ENCODE data around the gene LRRC25.
A peak's percentile ranks its signal among the peaks of the same experiment; 100 is the strongest.
"Not testable (repeated sequence)": the region's sequence is repeated elsewhere in the genome, so short reads cannot be mapped to it uniquely, and the experiment has no call there.

LRRC25 gene

DNA sequence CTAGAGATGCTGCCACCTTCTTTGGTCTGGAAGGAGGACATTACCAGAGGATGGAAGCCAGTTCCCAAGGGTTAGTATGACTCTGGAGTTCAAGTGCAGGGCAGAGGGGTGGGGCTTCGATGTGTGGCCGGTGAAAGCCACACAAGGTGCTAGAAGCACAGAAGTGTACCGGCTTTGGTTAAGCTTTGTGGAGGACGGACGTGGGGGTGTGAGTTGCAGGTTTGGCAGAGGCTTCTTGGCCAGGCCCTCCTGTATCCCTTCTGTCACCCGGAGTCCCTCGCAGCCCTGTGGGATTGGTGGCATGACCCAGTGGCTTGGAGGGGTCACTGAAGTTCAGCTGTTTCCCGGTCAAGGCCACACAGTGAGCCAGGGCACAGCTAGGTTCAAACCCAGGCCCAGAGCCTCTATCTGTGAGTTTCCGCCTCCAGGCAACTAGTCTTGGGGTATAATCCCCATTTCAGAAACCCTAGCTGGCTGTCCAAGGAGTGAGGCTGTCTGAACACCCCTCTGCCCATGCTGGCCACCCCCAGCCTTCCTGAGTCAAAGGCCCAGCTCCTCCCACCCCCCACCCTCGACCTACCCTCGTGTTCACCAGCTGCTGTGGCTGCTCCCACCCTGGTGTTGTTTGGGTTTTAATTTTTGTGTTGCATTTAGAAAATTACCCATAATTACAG, 17.2 kb upstream of the LRRC25 start:
- DNase-seq (ENCODE audit: low read depth), result no peak
- TF ChIP-seq, protein P1, sequence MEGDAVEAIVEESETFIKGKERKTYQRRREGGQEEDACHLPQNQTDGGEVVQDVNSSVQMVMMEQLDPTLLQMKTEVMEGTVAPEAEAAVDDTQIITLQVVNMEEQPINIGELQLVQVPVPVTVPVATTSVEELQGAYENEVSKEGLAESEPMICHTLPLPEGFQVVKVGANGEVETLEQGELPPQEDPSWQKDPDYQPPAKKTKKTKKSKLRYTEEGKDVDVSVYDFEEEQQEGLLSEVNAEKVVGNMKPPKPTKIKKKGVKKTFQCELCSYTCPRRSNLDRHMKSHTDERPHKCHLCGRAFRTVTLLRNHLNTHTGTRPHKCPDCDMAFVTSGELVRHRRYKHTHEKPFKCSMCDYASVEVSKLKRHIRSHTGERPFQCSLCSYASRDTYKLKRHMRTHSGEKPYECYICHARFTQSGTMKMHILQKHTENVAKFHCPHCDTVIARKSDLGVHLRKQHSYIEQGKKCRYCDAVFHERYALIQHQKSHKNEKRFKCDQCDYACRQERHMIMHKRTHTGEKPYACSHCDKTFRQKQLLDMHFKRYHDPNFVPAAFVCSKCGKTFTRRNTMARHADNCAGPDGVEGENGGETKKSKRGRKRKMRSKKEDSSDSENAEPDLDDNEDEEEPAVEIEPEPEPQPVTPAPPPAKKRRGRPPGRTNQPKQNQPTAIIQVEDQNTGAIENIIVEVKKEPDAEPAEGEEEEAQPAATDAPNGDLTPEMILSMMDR (conservative IDR thresholded peaks at IDR 0.05; ENCODE audit: control insufficient read depth, insufficient read depth, low read depth, low read length), result no peak
- H3K4me3 ChIP-seq (ENCODE audit: control insufficient read depth, low read depth, low read length), result peak overlapping the region; percentile 43

DNA sequence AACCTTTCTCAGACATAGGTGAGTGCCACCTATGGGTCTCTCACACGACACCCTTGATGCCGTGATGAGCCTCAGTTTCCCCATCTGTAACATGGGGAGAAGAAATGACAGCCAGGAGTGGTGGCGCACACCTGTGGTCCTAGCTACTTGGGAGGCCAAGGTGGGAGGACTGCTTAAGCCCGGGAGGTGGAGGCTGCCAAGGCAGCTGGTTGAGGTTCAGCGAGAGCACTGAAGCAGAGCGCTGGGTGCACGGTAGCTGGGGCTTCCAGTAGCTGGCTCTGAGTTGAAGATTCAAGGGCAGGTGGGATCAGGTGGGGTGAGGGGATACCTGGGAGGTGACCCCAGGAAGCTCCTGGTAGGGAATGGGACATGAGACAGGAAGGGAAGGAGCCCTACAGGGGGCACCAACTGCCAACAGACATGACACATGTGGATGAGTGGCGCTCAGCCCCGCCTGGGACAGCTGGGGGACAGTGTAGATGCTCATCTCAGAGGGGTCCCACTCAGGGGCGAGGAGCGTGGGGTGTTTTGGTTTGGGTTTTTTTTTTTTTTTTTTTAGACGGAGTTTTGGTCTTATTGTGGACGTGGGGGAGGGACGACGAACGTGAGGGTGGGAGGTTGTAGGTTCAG, 15.3 kb upstream of the LRRC25 start:
- TF ChIP-seq, protein P1 (conservative IDR thresholded peaks at IDR 0.05; ENCODE audit: control insufficient read depth, insufficient read depth, low read depth, low read length), result no peak
- H3K4me3 ChIP-seq (ENCODE audit: control insufficient read depth, low read depth, low read length), result no peak overlapping the region
- no peak for DNase-seq (ENCODE audit: low read depth)

DNA sequence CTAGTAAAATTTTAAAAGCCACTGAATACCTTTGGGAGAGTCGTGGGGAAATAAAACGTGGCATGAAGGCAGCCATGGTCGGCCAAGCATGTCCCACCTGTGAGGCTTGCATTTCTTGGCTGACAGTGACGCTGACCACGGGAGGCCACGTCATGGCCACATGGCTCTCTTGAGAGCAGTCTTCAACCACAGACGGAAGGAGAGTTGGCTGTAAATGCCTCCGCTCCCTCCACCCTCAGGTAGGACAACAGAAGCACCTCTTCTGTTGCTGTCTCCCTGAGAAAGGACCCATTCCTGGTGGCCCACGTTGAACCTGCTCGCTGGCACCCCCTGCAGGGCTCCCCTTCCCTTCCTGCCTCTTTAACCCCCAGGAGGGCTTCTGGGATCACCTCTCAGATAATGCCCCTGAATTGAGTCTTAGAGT, 10.6 kb upstream of the LRRC25 start:
- H3K4me3 ChIP-seq (ENCODE audit: control insufficient read depth, low read depth, low read length), result no peak overlapping the region
- no peak for DNase-seq (ENCODE audit: low read depth)
- TF ChIP-seq, protein P1 (conservative IDR thresholded peaks at IDR 0.05; ENCODE audit: control insufficient read depth, insufficient read depth, low read depth, low read length), result peak; percentile 43

DNA sequence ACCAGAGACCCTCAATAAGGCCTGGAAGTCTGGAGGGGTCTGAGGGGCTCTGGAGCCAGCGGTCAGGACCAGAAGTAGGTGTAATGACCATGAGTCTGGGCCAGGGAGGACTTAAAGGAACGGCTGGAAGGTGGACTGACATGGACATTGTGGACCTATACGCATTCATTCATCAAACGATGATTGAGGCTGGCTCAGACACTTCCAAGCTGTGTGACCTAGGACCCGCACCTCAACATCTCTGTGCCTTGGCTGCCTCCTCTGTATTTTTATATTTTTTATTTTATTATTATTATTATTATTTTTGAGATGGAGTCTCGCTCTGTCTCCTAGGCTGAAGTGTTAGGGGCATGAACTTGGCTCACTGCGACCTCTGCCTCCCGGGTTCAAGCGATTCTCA, 9.3 kb upstream of the LRRC25 start:
- DNase-seq (ENCODE audit: low read depth), result no peak
- H3K4me3 ChIP-seq (ENCODE audit: control insufficient read depth, low read depth, low read length), result no peak overlapping the region
- TF ChIP-seq, protein P1 (conservative IDR thresholded peaks at IDR 0.05; ENCODE audit: control insufficient read depth, insufficient read depth, low read depth, low read length), result no peak

DNA sequence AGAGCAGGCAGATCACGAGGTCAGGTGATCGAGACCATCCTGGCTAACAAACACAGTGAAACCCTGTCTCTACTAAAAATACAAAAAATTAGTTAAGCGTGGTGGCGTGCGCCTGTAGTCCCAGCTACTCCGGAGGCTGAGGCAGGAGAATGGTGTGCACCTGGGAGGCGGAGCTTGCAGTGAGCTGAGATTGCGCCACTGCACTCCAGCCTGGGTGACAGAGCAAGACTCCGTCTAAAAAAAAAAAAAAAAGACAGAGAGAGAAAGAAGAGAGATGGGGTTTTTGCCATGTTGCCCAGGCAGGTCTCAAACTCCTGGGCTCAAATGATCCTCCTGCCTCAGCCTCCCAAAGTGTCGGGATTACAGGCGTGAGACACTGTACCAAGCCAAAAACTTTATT, 8.3 kb upstream of the LRRC25 start:
- H3K4me3 ChIP-seq (ENCODE audit: control insufficient read depth, low read depth, low read length); DNase-seq (ENCODE audit: low read depth): not testable (repeated sequence)

DNA sequence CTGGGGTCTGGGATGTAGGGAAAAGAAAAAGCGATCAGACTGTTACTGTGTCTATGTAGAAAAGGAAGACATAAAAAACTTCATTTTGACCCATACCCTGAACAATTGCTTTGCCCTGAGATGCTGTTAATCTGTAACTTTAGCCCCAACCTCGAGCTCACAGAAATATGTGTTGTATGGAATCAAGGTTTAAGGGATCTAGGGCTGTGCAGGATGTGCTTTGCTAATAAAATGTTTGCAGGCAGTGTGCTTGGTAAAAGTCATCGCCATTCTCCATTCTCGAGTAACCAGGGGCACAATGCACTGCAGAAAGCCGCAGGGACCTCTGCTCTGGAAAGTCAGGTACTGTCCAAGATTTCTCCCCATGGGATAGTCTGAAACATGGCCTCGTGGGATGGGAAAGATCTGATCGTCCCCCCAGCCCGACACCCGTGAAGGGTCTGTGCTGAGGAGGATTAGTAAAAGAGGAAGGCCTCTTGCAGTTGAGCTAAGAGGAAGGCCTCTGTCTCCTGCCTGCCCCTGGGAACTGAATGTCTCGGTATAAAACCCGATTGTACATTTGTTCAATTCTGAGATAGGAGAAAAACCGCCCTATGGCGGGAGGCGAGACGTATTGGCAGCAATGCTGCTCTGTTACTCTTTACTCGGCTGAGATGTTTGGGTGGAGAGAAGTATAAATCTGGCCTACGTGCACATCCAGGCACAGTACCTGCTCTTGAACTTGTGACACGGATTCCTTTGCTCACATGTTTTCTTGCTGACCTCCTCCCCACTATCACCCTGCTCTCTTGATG, 5.2 kb upstream of the LRRC25 start:
- H3K4me3 ChIP-seq (ENCODE audit: control insufficient read depth, low read depth, low read length), result not testable (repeated sequence)

DNA sequence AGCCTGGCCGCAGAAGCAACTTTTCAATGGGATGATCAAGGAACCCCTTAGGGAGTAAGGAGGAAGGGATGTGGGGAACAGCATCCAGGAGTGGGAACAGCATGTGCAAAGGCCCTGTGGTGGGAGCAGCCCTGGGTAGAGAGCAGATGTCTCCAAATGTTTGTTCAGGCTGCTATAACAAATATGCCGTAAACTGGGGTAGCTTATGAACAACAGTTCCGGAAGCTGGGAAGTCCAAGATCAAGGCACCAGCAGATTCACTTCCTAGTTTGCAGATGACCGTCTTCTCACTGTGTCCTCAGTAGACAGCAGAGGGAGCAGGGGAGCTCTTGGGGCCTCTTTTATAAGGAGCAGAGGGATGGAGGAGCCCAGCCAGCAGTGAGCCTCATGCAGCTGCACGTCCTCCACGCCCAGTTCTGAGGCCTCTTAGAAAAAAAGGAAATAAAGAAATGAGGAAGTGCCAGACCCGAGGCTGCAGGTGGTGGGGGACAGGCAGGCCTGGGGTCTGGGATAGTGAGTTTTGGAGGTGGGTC, 4.2 kb upstream of the LRRC25 start:
- no peak overlapping the region for H3K4me3 ChIP-seq (ENCODE audit: control insufficient read depth, low read depth, low read length)
- TF ChIP-seq, protein P1 (conservative IDR thresholded peaks at IDR 0.05; ENCODE audit: control insufficient read depth, insufficient read depth, low read depth, low read length), result peak; percentile 48
- DNase-seq (ENCODE audit: low read depth), result peak; percentile 71

More for the DNA sequence above, 5.2 kb upstream of the LRRC25 start:
- DNase-seq (ENCODE audit: low read depth), result not testable (repeated sequence)

All from fibroblast of mammary gland (primary cell).